Omental fat pad (tissue), 4 donors: ENCODE measurements around the gene FMN1. TPM values are rescaled to one million over a fixed set of nuclear protein-coding genes. Genes with fewer than 3 reads are reported as not detected.
"Not testable (repeated sequence)": the region's sequence is repeated elsewhere in the genome, so short reads cannot be mapped to it uniquely, and the experiment has no call there.

Source experiments
- ATAC-seq: fragments of 150-250 bp; one replicate; pipeline ENCODE4 v1.9.1; 2016; ENCODE audit warnings: mild to moderate bottlenecking, moderate library complexity; ENCODE audit not compliant: low FRiP score
- DNase-seq: peaks from one replicate; pipeline ENCODE4 v3.0.0-alpha.2; 2019; ENCODE audit warnings: low spot score
- CTCF ChIP-seq, 3 donors: fragments of 450-650 bp; IDR thresholded peaks; one replicate each; pipeline ENCODE4 v1.5.1; 2016 to 2017; ENCODE audit warnings: antibody characterized with exemption in 3 of 3, mild to moderate bottlenecking in 3 of 3, moderate library complexity in 2 of 3
- total RNA-seq, 4 donors: library from RNA; depleted of rRNA; stranded (reverse); fragments of >200 nt; gene quantifications; one replicate each; pipeline ENCODE4 v1.1.0, GENCODE V29; 2016

Gene FMN1
- total RNA-seq, 4 donors from 2014 or later: 19.9 to 35.5 (median 28.5) TPM

GRCh38 chr15:33078607-33079006 is 115.9 kb downstream of the FMN1 start:
- TF ChIP-seq CTCF (IDR thresholded peaks at IDR 0.05): no peak
- ATAC-seq (no peak), DNase-seq (no peak)

DNA sequence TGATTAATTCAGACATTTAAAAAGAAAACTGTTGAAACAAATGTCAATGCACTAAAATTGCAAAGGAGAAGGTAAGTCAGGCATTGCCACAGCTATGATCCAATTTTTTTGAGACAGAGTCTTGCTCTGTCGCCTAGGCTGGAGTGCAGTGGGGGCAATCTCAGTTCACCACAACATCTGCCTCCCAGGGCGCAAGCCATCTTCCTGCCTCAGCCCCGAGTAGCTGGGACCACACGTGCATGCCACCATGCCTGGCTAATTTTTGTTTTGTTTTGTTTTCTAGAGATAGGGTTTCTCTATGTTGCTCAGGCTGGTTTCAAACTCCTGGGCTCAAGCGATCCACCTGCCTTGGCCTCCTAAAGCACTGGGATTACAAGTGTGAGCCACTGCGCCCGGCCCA is 117.6 kb downstream of the FMN1 start:
- no peak for DNase-seq
- no peak for TF ChIP-seq CTCF (IDR thresholded peaks at IDR 0.05)
- ATAC-seq: no peak

DNA sequence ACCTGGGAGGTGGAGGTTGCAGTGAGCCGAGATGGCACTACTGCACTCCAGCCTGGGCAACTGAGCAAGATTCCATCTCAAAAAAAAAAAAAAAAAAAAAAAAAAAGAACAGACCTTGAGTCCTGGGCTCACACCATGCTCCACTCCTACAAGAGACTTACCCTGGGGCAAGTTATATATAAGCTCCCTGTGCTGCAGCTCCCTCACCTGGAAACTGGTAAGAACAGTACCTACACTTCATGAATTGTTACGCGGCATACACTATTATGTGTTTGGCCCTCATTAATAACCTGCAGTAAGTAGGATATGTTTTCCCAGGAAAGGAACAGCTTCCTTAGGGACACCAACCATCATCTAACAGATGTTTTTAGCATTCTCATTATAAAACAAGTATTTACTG is 119.6 kb downstream of the FMN1 start:
- no peak for TF ChIP-seq CTCF (IDR thresholded peaks at IDR 0.05)
- ATAC-seq (no peak), DNase-seq (no peak)

DNA sequence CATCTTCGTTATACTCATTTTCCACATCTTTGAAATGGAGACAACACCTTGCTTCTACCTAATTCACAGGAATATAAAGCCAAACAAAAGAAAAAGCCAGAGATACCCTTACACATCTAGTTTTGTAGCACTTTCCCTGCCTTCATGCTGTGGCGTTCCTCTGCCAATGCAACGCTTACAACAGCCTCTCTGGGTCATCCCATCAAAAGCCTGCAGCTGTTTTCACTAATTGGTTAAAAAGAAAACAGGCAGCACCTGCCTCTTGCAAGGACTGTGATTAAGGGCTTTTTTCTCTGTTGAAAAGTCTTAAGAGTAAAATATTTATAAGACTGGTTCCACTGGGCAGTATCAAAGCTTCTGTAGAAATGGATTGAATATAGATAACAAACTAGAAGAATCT is 120.3 kb downstream of the FMN1 start:
- ATAC-seq (no peak), DNase-seq (no peak)
- TF ChIP-seq CTCF (IDR thresholded peaks at IDR 0.05): no peak

DNA sequence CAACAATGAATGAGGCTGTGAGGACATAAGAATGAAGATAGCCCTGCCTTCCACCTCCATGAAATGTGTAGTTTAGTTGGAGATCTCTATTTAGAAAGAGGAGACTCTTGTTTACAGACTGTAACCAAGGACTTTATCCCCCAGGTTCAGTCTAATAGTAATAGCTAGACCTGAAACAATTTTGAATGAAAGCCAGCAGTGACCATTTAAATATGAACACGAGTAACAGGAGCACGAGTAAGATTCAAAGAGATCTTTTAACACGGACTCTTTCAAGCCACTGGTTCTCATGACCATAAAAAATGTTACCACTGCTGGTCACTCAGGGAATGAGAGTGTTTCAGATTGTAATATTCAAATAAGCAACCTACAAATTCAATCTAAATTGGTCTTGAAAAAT is 123.1 kb downstream of the FMN1 start:
- ATAC-seq (no peak), DNase-seq (no peak)
- TF ChIP-seq CTCF (IDR thresholded peaks at IDR 0.05): no peak

DNA sequence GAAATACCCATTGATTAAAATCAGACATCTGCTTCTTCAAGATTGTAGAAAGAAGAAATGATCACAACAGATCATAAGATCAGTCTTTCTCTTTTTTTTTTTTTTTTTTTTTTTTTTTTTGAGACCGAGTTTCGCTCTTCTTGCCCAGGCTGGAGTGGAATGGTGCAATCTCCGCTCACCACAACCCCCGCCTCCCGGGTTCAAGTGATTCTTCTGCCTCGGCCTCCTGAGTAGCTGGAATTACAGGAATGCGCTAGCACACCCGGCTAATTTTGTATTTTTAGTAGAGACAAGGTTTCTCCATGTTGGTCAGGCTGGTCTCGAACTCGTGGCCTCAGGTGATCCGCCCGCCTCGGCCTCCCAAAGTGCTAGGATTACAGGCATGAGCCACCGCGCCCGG is 124.6 kb downstream of the FMN1 start:
- not testable (repeated sequence) for ATAC-seq, DNase-seq

- DNase-seq (no peak), ATAC-seq (no peak)
- TF ChIP-seq CTCF (IDR thresholded peaks at IDR 0.05): no peak
Observed at GRCh38 chr15:33069161-33069560, 125.4 kb downstream of the FMN1 start.

GRCh38 chr15:33068511-33068990 is 126.0 kb downstream of the FMN1 start:
- TF ChIP-seq CTCF (IDR thresholded peaks at IDR 0.05): no peak
- ATAC-seq: no peak
- DNase-seq: no peak
